Neural cell (in vitro differentiated cells): Measurements from ENCODE around the gene SPPL2A. TPM values are rescaled to one million over a fixed set of nuclear protein-coding genes. Genes with fewer than 3 reads are reported as not detected.

ENCODE experiments used
- H2AFZ ChIP-seq: fragments of 200-600, 300-800 bp; sonication (generic), shearing (Covaris generic); 2 replicates; pipeline ENCODE4 v1.6.0; 2014; ENCODE audit warnings: low read depth, mild to moderate bottlenecking, antibody characterized with exemption, low read length, moderate library complexity
- H3F3A ChIP-seq: fragments of 200-600 bp; shearing (Covaris generic); 2 replicates; pipeline ENCODE4 v1.6.1; 2016; ENCODE audit warnings: mild to moderate bottlenecking, moderate library complexity, mixed read lengths, antibody characterized with exemption, low read length; ENCODE audit not compliant: insufficient read depth, poor library complexity, severe bottlenecking
- H3K27ac ChIP-seq: fragments of 200-600, 300-800 bp; sonication (generic), shearing (Covaris generic); 2 replicates; pipeline ENCODE4 v1.5.1; 2014; ENCODE audit warnings: mild to moderate bottlenecking, low read length, moderate library complexity
- H3K27me3 ChIP-seq: fragments of 300-800, 200-600 bp; sonication (generic), shearing (Covaris generic); 2 replicates; pipeline ENCODE4 v1.6.0; 2014; ENCODE audit warnings: mild to moderate bottlenecking, low read depth, low read length, moderate library complexity; ENCODE audit not compliant: insufficient read depth
- H3K36me3 ChIP-seq: fragments of 300-800, 200-600 bp; sonication (generic), shearing (Covaris generic); 2 replicates; pipeline ENCODE4 v1.5.1; 2014; ENCODE audit warnings: mild to moderate bottlenecking, antibody characterized with exemption, low read length, moderate library complexity; ENCODE audit not compliant: insufficient read depth
- H3K4me2 ChIP-seq: fragments of 300-800, 200-600 bp; sonication (generic), shearing (Covaris generic); 2 replicates; pipeline ENCODE4 v1.6.0; 2014; ENCODE audit warnings: mild to moderate bottlenecking, low read length
- H3K4me3 ChIP-seq: fragments of 300-800, 200-600 bp; sonication (generic), shearing (Covaris generic); 2 replicates; pipeline ENCODE4 v1.5.1; 2014; ENCODE audit warnings: mild to moderate bottlenecking, low read length, moderate library complexity
- H3K79me2 ChIP-seq: fragments of 200-600 bp; shearing (Covaris generic); replicated peaks from 2 replicates; pipeline ENCODE4 v1.6.0; 2014; ENCODE audit warnings: mild to moderate bottlenecking, low read length, moderate library complexity; ENCODE audit not compliant: insufficient read depth
- H3K9ac ChIP-seq: fragments of 300-800, 200-600 bp; sonication (generic), shearing (Covaris generic); 2 replicates; pipeline ENCODE4 v1.6.1; 2016; ENCODE audit warnings: mild to moderate bottlenecking, low read length, mixed read lengths
- H3K9me2 ChIP-seq: fragments of 200-600 bp; shearing (Covaris generic); 2 replicates; pipeline ENCODE4 v1.6.1; 2016; ENCODE audit warnings: mild to moderate bottlenecking, low read length, mixed read lengths; ENCODE audit not compliant: insufficient read depth
- H3K9me3 ChIP-seq: fragments of 200-600, 300-800 bp; sonication (generic), shearing (Covaris generic); 2 replicates; pipeline ENCODE4 v1.6.1; 2016; ENCODE audit warnings: mild to moderate bottlenecking, mixed run types, low read length, moderate library complexity, mixed read lengths
- H4K20me1 ChIP-seq: fragments of 200-600 bp; shearing (Covaris generic); 2 replicates; pipeline ENCODE4 v1.6.1; 2016; ENCODE audit warnings: mild to moderate bottlenecking, mixed run types; ENCODE audit not compliant: insufficient read depth
- CTCF ChIP-seq: fragments of 450-650 bp; IDR thresholded peaks from 2 replicates; pipeline ENCODE4 v1.5.1; 2014; ENCODE audit warnings: antibody characterized with exemption, mild to moderate bottlenecking, moderate library complexity; ENCODE audit not compliant: poor library complexity, severe bottlenecking
- EP300 ChIP-seq: fragments of 450-650 bp; conservative IDR thresholded peaks from 2 replicates; pipeline ENCODE4 v1.6.1; 2014; ENCODE audit warnings: antibody characterized with exemption, mild to moderate bottlenecking, moderate library complexity; ENCODE audit not compliant: poor library complexity, severe bottlenecking
- EZH2 ChIP-seq: fragments of 200-600, 300-800 bp; shearing (Covaris generic), sonication (generic); IDR thresholded peaks from 2 replicates; pipeline ENCODE4 v1.6.1; 2014; ENCODE audit warnings: antibody characterized with exemption, low read length, borderline replicate concordance, mild to moderate bottlenecking; ENCODE audit not compliant: insufficient read depth, poor library complexity, severe bottlenecking
- MXI1 ChIP-seq: fragments of 450-650 bp; conservative IDR thresholded peaks from 2 replicates; pipeline ENCODE4 v1.6.1; 2014; ENCODE audit warnings: antibody characterized with exemption, mild to moderate bottlenecking; ENCODE audit not compliant: poor library complexity, severe bottlenecking
- POLR2AphosphoS5 ChIP-seq: IDR thresholded peaks from 2 replicates; pipeline ENCODE4 v1.6.1; 2012
- RAD21 ChIP-seq: fragments of 450-650 bp; conservative IDR thresholded peaks from 2 replicates; pipeline ENCODE4 v1.6.1; 2014; ENCODE audit warnings: antibody characterized with exemption, mild to moderate bottlenecking, moderate library complexity
- REST ChIP-seq: IDR thresholded peaks from 2 replicates; pipeline ENCODE4 v1.6.1; 2012; ENCODE audit warnings: borderline replicate concordance
- SMC3 ChIP-seq: fragments of 450-650 bp; conservative IDR thresholded peaks from 2 replicates; pipeline ENCODE4 v1.6.1; 2014; ENCODE audit warnings: antibody characterized with exemption, mild to moderate bottlenecking, moderate library complexity; ENCODE audit not compliant: poor library complexity
- TAF1 ChIP-seq: IDR thresholded peaks from 2 replicates; pipeline ENCODE4 v1.6.1; 2012; ENCODE audit warnings: low read depth
- polyA plus RNA-seq: library from polyadenylated mRNA; depleted of rRNA; stranded (reverse); fragments of >200 nt; gene quantifications from 2 replicates; pipeline ENCODE4 v1.2.3, GENCODE V29; 2014

The SPPL2A gene
- polyA plus RNA-seq, 1 donor from 2014 or later, result 29.9 TPM

- H3K4me3 ChIP-seq, result peak overlapping the region; percentile 97
- H2AFZ ChIP-seq, result peak overlapping the region; percentile 82
- no peaks in the 10 kb centered on the region for H4K20me1 ChIP-seq
- H3K36me3 ChIP-seq, result no peaks in the 10 kb centered on the region
- H3K4me2 ChIP-seq, result peak overlapping the region; percentile 54
- H3K9me2 ChIP-seq, result no peaks in the 10 kb centered on the region
- H3K9ac ChIP-seq, result peak overlapping the region; percentile 88
- no peaks in the 10 kb centered on the region for H3F3A ChIP-seq
- no peaks in the 10 kb centered on the region for H3K9me3 ChIP-seq
- H3K27ac ChIP-seq, result peak overlapping the region; percentile 81
- TF ChIP-seq EZH2 (no peak), TAF1 (peak; percentile 3)
- H3K79me2 ChIP-seq, result peaks cover 30% of the 10 kb centered on the region
- H3K27me3 ChIP-seq, result no peaks in the 10 kb centered on the region
Observed at GRCh38 chr15:50685976-50686468, 79.5 kb downstream of the SPPL2A start.

GRCh38 chr15:50685191-50685975, 80.1 kb downstream of the SPPL2A start:
- Histone ChIP-seq H4K20me1 (no peaks in the 10 kb centered on the region), H3K79me2 (peaks cover 33% of the 10 kb centered on the region), H2AFZ (peak overlapping the region; percentile 82), H3K27ac (peak overlapping the region; percentile 81), H3K4me2 (peak overlapping the region; percentile 54), H3K27me3 (no peaks in the 10 kb centered on the region), H3K4me3 (peak overlapping the region; percentile 97), H3K9ac (peak overlapping the region; percentile 88), H3K9me3 (no peaks in the 10 kb centered on the region), H3F3A (no peaks in the 10 kb centered on the region), H3K36me3 (no peaks in the 10 kb centered on the region), H3K9me2 (no peaks in the 10 kb centered on the region)
- no peak for TF ChIP-seq POLR2AphosphoS5
- no peak for TF ChIP-seq REST
- no peak for TF ChIP-seq EP300
- no peak for TF ChIP-seq RAD21
- no peak for TF ChIP-seq TAF1
- TF ChIP-seq EZH2, result no peak
- TF ChIP-seq CTCF, result no peak
- TF ChIP-seq SMC3, result no peak
- TF ChIP-seq MXI1, result no peak
